H1 (cell line): ENCODE measurements around the gene ASXL1. TPM values are rescaled to one million over a fixed set of nuclear protein-coding genes. Genes with fewer than 3 reads are reported as not detected.

Source experiments
- CTCF ChIA-PET: fragments of 300-600 bp; sonication (Branson Sonifier 250); formaldehyde crosslinking; loops from one replicate; lab custom pipeline; 2021; ENCODE audit not compliant: partially characterized antibody; lab: Charles Lee
- POLR2A ChIA-PET: fragments of 300-600 bp; sonication (Branson Sonifier 250); formaldehyde crosslinking; loops from one replicate; lab custom pipeline; 2021; ENCODE audit warnings: inconsistent platforms; ENCODE audit not compliant: partially characterized antibody; lab: Charles Lee
- DNase-seq, 2 experiments: peaks; one replicate each; pipeline versions ENCODE4 v3.0.0 to v3.0.0-alpha.2; 2010 to 2022; ENCODE audit warnings: low spot score in 2 of 2, low read depth in 1 of 2, mixed read lengths in 1 of 2
- FAIRE-seq: peaks from 2 replicates; lab custom pipeline; 2011; peaks lifted over from hg19 to GRCh38; lab: Jason Lieb, UNC
- H2AFZ ChIP-seq: 2 replicates; pipeline ENCODE4 v1.8.1; 2012; ENCODE audit warnings: low read length, inconsistent platforms
- H2AK5ac ChIP-seq: 2 replicates; pipeline ENCODE4 v1.6.1; 2013; ENCODE audit warnings: low read depth, low read length
- H2BK120ac ChIP-seq: replicated peaks from 2 replicates; pipeline ENCODE3; 2013; ENCODE audit warnings: low read depth, low read length, inconsistent platforms
- H2BK12ac ChIP-seq: 2 replicates; pipeline ENCODE4 v1.6.1; 2013; ENCODE audit warnings: low read depth, low read length
- H2BK15ac ChIP-seq: 2 replicates; pipeline ENCODE4 v1.6.1; 2013; ENCODE audit warnings: low read length
- H2BK20ac ChIP-seq: 2 replicates; pipeline ENCODE4 v1.6.1; 2013; ENCODE audit warnings: low read length
- H2BK5ac ChIP-seq: 2 replicates; pipeline ENCODE4 v1.6.1; 2013; ENCODE audit warnings: low read depth, low read length
- H3K14ac ChIP-seq: 2 replicates; pipeline ENCODE4 v1.6.1; 2013; ENCODE audit warnings: inconsistent platforms; ENCODE audit not compliant: insufficient read length
- H3K18ac ChIP-seq: 2 replicates; pipeline ENCODE4 v1.6.1; 2013; ENCODE audit warnings: low read length; ENCODE audit errors: extremely low read depth
- H3K23ac ChIP-seq: 2 replicates; pipeline ENCODE4 v1.6.1; 2013; ENCODE audit warnings: inconsistent platforms; ENCODE audit not compliant: insufficient read length
- H3K23me2 ChIP-seq: 2 replicates; pipeline ENCODE4 v1.6.1; 2013; ENCODE audit warnings: low read depth, low read length
- H3K27ac ChIP-seq: 2 replicates; pipeline ENCODE4 v1.6.1; 2011; ENCODE audit warnings: low read depth, low read length, inconsistent platforms
- H3K27me3 ChIP-seq, 4 experiments: replicated peaks in 1 of 4; 1 replicate in 1 of 4; 2 replicates in 3 of 4; pipeline versions ENCODE4 v1.6.1 to v1.8.1; 2011 to 2013; ENCODE audit warnings: low read length in 3 of 4, mild to moderate bottlenecking in 3 of 4, inconsistent platforms in 2 of 4, mixed read lengths in 2 of 4, moderate library complexity in 1 of 4; ENCODE audit not compliant: control insufficient read depth in 3 of 4, insufficient read depth in 3 of 4; ENCODE audit errors: extremely low read depth in 1 of 4
- H3K36me3 ChIP-seq, 4 experiments: 2 replicates each; pipeline versions ENCODE4 v1.6.1 to v1.8.1; 2011 to 2013; ENCODE audit warnings: mild to moderate bottlenecking in 4 of 4, low read length in 3 of 4, moderate library complexity in 2 of 4, control low read depth in 1 of 4, inconsistent platforms in 1 of 4; ENCODE audit not compliant: insufficient read depth in 4 of 4, control insufficient read depth in 2 of 4
- H3K4ac ChIP-seq: replicated peaks from 2 replicates; pipeline ENCODE3; 2013; ENCODE audit warnings: low read length, low read depth, mixed read lengths, inconsistent platforms; ENCODE audit not compliant: insufficient read length
- H3K4me1 ChIP-seq, 4 experiments: replicated peaks in 1 of 4; 1 replicate in 1 of 4; 2 replicates in 3 of 4; pipeline versions ENCODE4 v1.6.1 to v1.8.1; 2011 to 2013; ENCODE audit warnings: low read length in 3 of 4, inconsistent platforms in 2 of 4, mixed read lengths in 1 of 4; ENCODE audit not compliant: insufficient read depth in 4 of 4, control insufficient read depth in 3 of 4
- H3K4me2 ChIP-seq, 2 experiments: 2 replicates each; pipeline versions ENCODE4 v1.6.1 to v1.8.1; 2011 to 2013; ENCODE audit warnings: low read depth in 2 of 2, low read length in 2 of 2, control low read depth in 1 of 2, inconsistent platforms in 1 of 2, mild to moderate bottlenecking in 1 of 2; ENCODE audit not compliant: insufficient read depth in 1 of 2
- H3K4me3 ChIP-seq, 4 experiments: fragments of 200-600, 300-600 bp in 1 of 4; sonication (generic), shearing (Covaris generic), sonication (Bioruptor Twin) in 1 of 4; 2 replicates each; pipeline versions ENCODE4 v1.5.1 to v1.8.1; 2011 to 2016; ENCODE audit warnings: low read length in 4 of 4, low read depth in 3 of 4, control low read depth in 2 of 4, inconsistent platforms in 2 of 4, mild to moderate bottlenecking in 2 of 4, mixed read lengths in 1 of 4, moderate library complexity in 1 of 4; ENCODE audit not compliant: insufficient read depth in 2 of 4; ENCODE audit errors: extremely low read depth in 1 of 4
- H3K56ac ChIP-seq: replicated peaks from 2 replicates; pipeline ENCODE3; 2013; ENCODE audit warnings: low read depth, mild to moderate bottlenecking, mixed read lengths, low read length, inconsistent platforms; ENCODE audit not compliant: insufficient read length
- H3K79me1 ChIP-seq: 2 replicates; pipeline ENCODE4 v1.6.1; 2013; ENCODE audit warnings: low read depth, low read length, control low read depth
- H3K79me2 ChIP-seq, 2 experiments: 2 replicates each; pipeline versions ENCODE4 v1.6.1 to v1.8.1; 2012 to 2013; ENCODE audit warnings: low read length in 2 of 2, mild to moderate bottlenecking in 2 of 2, inconsistent platforms in 1 of 2; ENCODE audit not compliant: insufficient read depth in 2 of 2, control insufficient read depth in 1 of 2
- H3K9ac ChIP-seq, 4 experiments: replicated peaks in 1 of 4; 1 replicate in 1 of 4; 2 replicates in 3 of 4; pipeline versions ENCODE4 v1.6.1 to v1.8.1; 2011 to 2013; ENCODE audit warnings: low read depth in 3 of 4, low read length in 3 of 4, control low read depth in 2 of 4, mild to moderate bottlenecking in 2 of 4, moderate library complexity in 2 of 4, inconsistent platforms in 1 of 4; ENCODE audit errors: extremely low read depth in 1 of 4
- H3K9me3 ChIP-seq, 2 experiments: 2 replicates each; pipeline versions ENCODE4 v1.6.1 to v1.8.1; 2012 to 2013; ENCODE audit warnings: mild to moderate bottlenecking in 2 of 2, moderate library complexity in 2 of 2, control low read depth in 1 of 2, inconsistent platforms in 1 of 2, low read depth in 1 of 2, low read length in 1 of 2, mixed read lengths in 1 of 2; ENCODE audit not compliant: insufficient read depth in 2 of 2
- H4K20me1 ChIP-seq, 2 experiments: replicated peaks in 1 of 2; 2 replicates each; pipeline versions ENCODE3 to v1.8.1; 2011 to 2013; ENCODE audit warnings: inconsistent platforms in 2 of 2, low read length in 2 of 2, mild to moderate bottlenecking in 1 of 2; ENCODE audit not compliant: insufficient read depth in 2 of 2, control insufficient read depth in 1 of 2
- H4K5ac ChIP-seq: 2 replicates; pipeline ENCODE4 v1.6.1; 2013; ENCODE audit warnings: low read length, low read depth, mixed read lengths, inconsistent platforms; ENCODE audit not compliant: insufficient read length
- H4K8ac ChIP-seq: 2 replicates; pipeline ENCODE4 v1.8.0; 2013; ENCODE audit warnings: mild to moderate bottlenecking, moderate library complexity, low read length, inconsistent platforms; ENCODE audit not compliant: insufficient read depth; ENCODE audit errors: extremely low read depth
- H4K91ac ChIP-seq: replicated peaks from 2 replicates; pipeline ENCODE3; 2013; ENCODE audit warnings: low read length, mixed read lengths, inconsistent platforms; ENCODE audit not compliant: insufficient read length
- BCL11A ChIP-seq, 2 experiments: IDR thresholded peaks; one replicate each; pipeline ENCODE4 v1.6.1; 2011; ENCODE audit warnings: low read depth in 2 of 2, low read length in 2 of 2, mild to moderate bottlenecking in 2 of 2
- CBX5 ChIP-seq: fragments of 300-800, 300-1000 bp; sonication (generic); IDR thresholded peaks from 2 replicates; pipeline ENCODE4 v1.7.1; 2016; ENCODE audit warnings: antibody characterized with exemption, low read length, low read depth
- CHD1 ChIP-seq: IDR thresholded peaks from 2 replicates; pipeline ENCODE4 v1.6.1; 2012; ENCODE audit warnings: low read depth, low read length, improper control_type of control experiment
- CREB1 ChIP-seq: IDR thresholded peaks from 2 replicates; pipeline ENCODE4 v1.6.1; 2012; ENCODE audit warnings: inconsistent platforms
- EZH2 ChIP-seq: fragments of 200-600 bp; sonication (generic); IDR thresholded peaks from 2 replicates; pipeline ENCODE4 v1.7.1; 2012; ENCODE audit warnings: low read depth, mild to moderate bottlenecking, moderate library complexity, low read length, inconsistent platforms; ENCODE audit not compliant: severe bottlenecking
- GABPA ChIP-seq: IDR thresholded peaks from 2 replicates; pipeline ENCODE4 v1.6.1; 2011; ENCODE audit warnings: mild to moderate bottlenecking, low read length, moderate library complexity, borderline replicate concordance; ENCODE audit not compliant: insufficient read depth
- HDAC6 ChIP-seq: IDR thresholded peaks from one replicate; pipeline ENCODE4 v1.7.1; 2012; ENCODE audit warnings: low read depth, mild to moderate bottlenecking, inconsistent platforms, low read length, moderate library complexity
- YY1 ChIP-seq: IDR thresholded peaks from 2 replicates; pipeline ENCODE4 v1.6.1; 2011; ENCODE audit warnings: low read depth, mild to moderate bottlenecking, low read length
- ZNF274 ChIP-seq: IDR thresholded peaks from 2 replicates; pipeline ENCODE4 v1.7.0; 2012; ENCODE audit warnings: low read length, borderline replicate concordance; ENCODE audit errors: extremely low read depth
- WGBS, 2 experiments: shearing (Covaris generic) in 1 of 2; methylation state at CpG; one replicate each; pipeline versions ENCODE4 v1.1.6 to v1.1.7; 2013 to 2015; ENCODE audit warnings: low lambda C conversion rate in 2 of 2, mixed read lengths in 2 of 2, inconsistent platforms in 1 of 2, low coverage in 1 of 2, missing lambda C conversion rate in 1 of 2; ENCODE audit not compliant: insufficient replicate concordance in 2 of 2, insufficient coverage in 1 of 2, insufficient read length in 1 of 2; ENCODE audit errors: extremely low coverage in 1 of 2, missing lambda C conversion rate in 1 of 2; 5-methylcytosine and 5-hydroxymethylcytosine counted together
- polyA plus RNA-seq, 7 experiments: library from polyadenylated mRNA; depleted of rRNA in 3 of 7; stranded (reverse) in 5 of 7; unstranded in 2 of 7; fragments of >200 nt in 5 of 7; fragments of 200-250 nt in 2 of 7; gene quantifications; 1 replicate in 5 of 7; 2 replicates in 1 of 7; 4 replicates in 1 of 7; pipeline versions ENCODE4 v1.2.1 to v1.2.3, GENCODE V29; 2011 to 2013; ENCODE audit warnings: missing spikeins in 2 of 7, mixed read lengths in 2 of 7
- total RNA-seq: library from RNA; stranded (reverse); fragmentation: NEBNext Ultra II Directional; extraction: Animal tissue kit (Norgen Biotek cat#: 25700); gene quantifications from 2 replicates; pipeline ENCODE4 v1.2.1, GENCODE V29; 2021

Gene ASXL1
- total and polyA plus RNA-seq, 2 of the 8 experiments (the other 6 are each of a cell fraction or from before 2014, with no cell fraction given) = 10.6 to 26.5 TPM

DNA sequence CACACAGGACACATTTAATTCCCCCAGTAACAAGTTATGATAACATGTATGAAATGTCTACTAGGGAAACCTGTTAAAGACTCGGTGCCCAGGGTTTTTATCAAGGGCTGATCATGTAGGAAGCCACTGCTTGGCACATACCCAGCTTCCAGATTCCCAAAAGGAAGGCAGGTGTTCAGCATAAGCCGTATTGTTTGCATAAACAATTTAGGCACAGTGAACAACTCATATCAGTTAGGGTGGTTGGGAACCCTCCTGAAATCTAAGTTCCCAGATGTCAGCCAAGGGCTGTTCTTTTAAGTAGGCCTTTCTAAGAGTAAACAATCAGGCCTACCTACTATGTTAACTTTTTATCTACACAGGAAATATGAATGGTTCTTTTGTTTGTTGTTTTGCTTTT, 74.1 kb downstream of the ASXL1 start:
- Histone ChIP-seq H2AK5ac (no peak overlapping the region), H4K5ac (no peak overlapping the region), H3K79me2 (no peaks in the 10 kb centered on the region), H4K91ac (no peak overlapping the region), H3K23ac (no peak overlapping the region), H3K27ac (no peak overlapping the region), H2BK12ac (no peak overlapping the region), H3K36me3 (peaks cover 3 to 42% (median 23%) of the 10 kb centered on the region in 4 experiments; a peak in 6 of 8 replicates), H2BK5ac (no peak overlapping the region), H2BK120ac (no peak overlapping the region), H3K18ac (no peak overlapping the region), H3K9me3 (no peaks in the 10 kb centered on the region), H3K14ac (no peak overlapping the region), H3K4me1 (no peaks in the 10 kb centered on the region), H3K23me2 (no peaks in the 10 kb centered on the region), H3K4me2 (no peak overlapping the region), H3K27me3 (no peaks in the 10 kb centered on the region)
- 86% methylated on average over 2 of the region's 2 CpGs; no CpG with 5 or more reads in 1 of the 2 experiments for WGBS, 2 experiments
- CTCF ChIA-PET = interaction anchor here (1.1 kb wide), 1 partner anchor 9 kb away, joined by 3 read pairs; no protein-coding TSS in a partner anchor
- TF ChIP-seq GABPA (no peak), YY1 (no peak), EZH2 (no peak), HDAC6 (no peak), BCL11A (IDR thresholded peaks at IDR 0.05; ENCODE audit: low read depth in 2 of 2, low read length in 2 of 2) (no peak), CREB1 (no peak), CHD1 (no peak), CBX5 (no peak), ZNF274 (no peak)
- TF ChIP-seq, all 59 proteins: peak for 0
- Histone ChIP-seq H2AFZ (no peak overlapping the region), H3K4ac (no peak overlapping the region), H3K56ac (no peak overlapping the region), H3K9ac (no peak overlapping the region), H3K79me1 (peaks cover 2% of the 10 kb centered on the region; the same call in 1 of the 2 replicates), H2BK20ac (no peak overlapping the region), H2BK15ac (no peak overlapping the region), H3K4me3 (no peak overlapping the region), H4K8ac (no peak overlapping the region), H4K20me1 (peaks cover 2 to 4% of the 10 kb centered on the region in 2 experiments)
- FAIRE-seq (no peak), DNase-seq (no peak)
- POLR2A ChIA-PET = no interaction called here
